NOMO-1 treated with DMSO at 0.1 percent for 48 hours (cell line): ENCODE measurements around the gene ZNF512.
A peak's percentile ranks its signal among the peaks of the same experiment; 100 is the strongest.
"Not testable (repeated sequence)": the region's sequence is repeated elsewhere in the genome, so short reads cannot be mapped to it uniquely, and the experiment has no call there.

Experiments
- DNase-seq: peaks from one replicate; lab custom pipeline; 2025; ENCODE audit not compliant: unreplicated experiment; lab: John Stamatoyannopoulos, UW

Gene ZNF512

GRCh38 chr2:27582695-27583389 lies at the start of gene ZNF512:
Gene ZNF512, plus strand, starts transcription at chr2:27583042. Its CDS starts 71 bp downstream, at chr2:27583113.
- peak; percentile 94 for DNase-seq

- DNase-seq, result no peak
Observed at GRCh38 chr2:27537287-27537686, 45.6 kb upstream of the ZNF512 start.

GRCh38 chr2:27538839-27539450 lies 43.9 kb upstream of the ZNF512 start:
- DNase-seq, result not testable (repeated sequence)

GRCh38 chr2:27539649-27540048 lies 43.2 kb upstream of the ZNF512 start:
- not testable (repeated sequence) for DNase-seq

- DNase-seq, result no peak
Observed at GRCh38 chr2:27544143-27544821, 38.6 kb upstream of the ZNF512 start.

GRCh38 chr2:27545348-27546141 lies 37.3 kb upstream of the ZNF512 start:
- DNase-seq, result no peak

GRCh38 chr2:27549303-27549702 lies 33.5 kb upstream of the ZNF512 start:
- no peak for DNase-seq

GRCh38 chr2:27551514-27551913 lies 31.3 kb upstream of the ZNF512 start:
- no peak for DNase-seq

- no peak for DNase-seq
Observed at GRCh38 chr2:27552941-27553340, 29.9 kb upstream of the ZNF512 start.

GRCh38 chr2:27554451-27554850 lies 28.4 kb upstream of the ZNF512 start:
- DNase-seq, result not testable (repeated sequence)

GRCh38 chr2:27559228-27559627 lies 23.6 kb upstream of the ZNF512 start:
- DNase-seq, result no peak

GRCh38 chr2:27561060-27561459 lies 21.8 kb upstream of the ZNF512 start:
- DNase-seq, result no peak

GRCh38 chr2:27566628-27567027 lies 16.2 kb upstream of the ZNF512 start:
- DNase-seq, result no peak

GRCh38 chr2:27569398-27569797 lies 13.4 kb upstream of the ZNF512 start:
- DNase-seq, result no peak

GRCh38 chr2:27571197-27571596 lies 11.6 kb upstream of the ZNF512 start:
- DNase-seq, result no peak

- DNase-seq, result no peak
Observed at GRCh38 chr2:27571681-27572080, 11.2 kb upstream of the ZNF512 start.

- DNase-seq, result no peak
Observed at GRCh38 chr2:27572439-27572838, 10.4 kb upstream of the ZNF512 start.

GRCh38 chr2:27572998-27573429 lies 9.8 kb upstream of the ZNF512 start:
- no peak for DNase-seq

- no peak for DNase-seq
Observed at GRCh38 chr2:27573452-27573851, 9.4 kb upstream of the ZNF512 start.

- DNase-seq, result no peak
Observed at GRCh38 chr2:27581417-27582128, 1.3 kb upstream of the ZNF512 start.
